Fibroblast of pulmonary artery (primary cell): ENCODE data around the gene POC1A.
"Not testable (repeated sequence)": the region's sequence is repeated elsewhere in the genome, so short reads cannot be mapped to it uniquely, and the experiment has no call there.

Experiments
- DNase-seq: peaks from one replicate; pipeline ENCODE4 v3.0.0-alpha.2; 2010; ENCODE audit warnings: low read depth
- H3K4me3 ChIP-seq: replicated peaks from 2 replicates; pipeline ENCODE4 v1.5.1; 2011; ENCODE audit warnings: low read depth, mild to moderate bottlenecking, control low read depth, low read length, moderate library complexity
- CTCF ChIP-seq: IDR thresholded peaks from 2 replicates; pipeline ENCODE4 v1.5.1; 2011; ENCODE audit warnings: mild to moderate bottlenecking, control low read depth, low read length, inconsistent platforms; ENCODE audit errors: missing control alignments

Gene POC1A

GRCh38 chr3:52049503-52049902 is 104.7 kb downstream of the POC1A start:
- H3K4me3 ChIP-seq, result no peak overlapping the region
- DNase-seq, result no peak
- TF ChIP-seq CTCF, result no peak

- no peak for DNase-seq
- no peak overlapping the region for H3K4me3 ChIP-seq
Observed at GRCh38 chr3:52047295-52047960, 106.8 kb downstream of the POC1A start.

DNA sequence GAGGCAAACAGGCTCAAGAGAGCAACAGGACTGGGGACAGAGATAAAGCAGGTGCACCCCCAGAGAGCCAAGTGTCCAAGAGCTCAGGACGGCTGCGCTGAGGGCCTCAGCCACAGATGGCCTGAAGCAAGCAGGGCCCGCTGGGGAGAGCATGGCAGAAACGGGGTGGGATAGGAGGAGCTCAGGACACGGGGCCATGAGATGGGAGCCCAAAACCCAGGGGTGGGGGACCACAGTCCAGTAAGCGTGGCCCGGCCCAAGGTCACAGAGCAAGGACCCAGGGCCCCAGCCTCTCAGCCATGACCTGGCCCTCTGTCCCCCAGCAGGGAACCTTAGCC is 107.4 kb downstream of the POC1A start:
- H3K4me3 ChIP-seq, result no peak overlapping the region
- DNase-seq, result no peak
- TF ChIP-seq CTCF, result no peak

More at GRCh38 chr3:52047295-52047960, 106.8 kb downstream of the POC1A start:
- no peak for TF ChIP-seq CTCF

DNA sequence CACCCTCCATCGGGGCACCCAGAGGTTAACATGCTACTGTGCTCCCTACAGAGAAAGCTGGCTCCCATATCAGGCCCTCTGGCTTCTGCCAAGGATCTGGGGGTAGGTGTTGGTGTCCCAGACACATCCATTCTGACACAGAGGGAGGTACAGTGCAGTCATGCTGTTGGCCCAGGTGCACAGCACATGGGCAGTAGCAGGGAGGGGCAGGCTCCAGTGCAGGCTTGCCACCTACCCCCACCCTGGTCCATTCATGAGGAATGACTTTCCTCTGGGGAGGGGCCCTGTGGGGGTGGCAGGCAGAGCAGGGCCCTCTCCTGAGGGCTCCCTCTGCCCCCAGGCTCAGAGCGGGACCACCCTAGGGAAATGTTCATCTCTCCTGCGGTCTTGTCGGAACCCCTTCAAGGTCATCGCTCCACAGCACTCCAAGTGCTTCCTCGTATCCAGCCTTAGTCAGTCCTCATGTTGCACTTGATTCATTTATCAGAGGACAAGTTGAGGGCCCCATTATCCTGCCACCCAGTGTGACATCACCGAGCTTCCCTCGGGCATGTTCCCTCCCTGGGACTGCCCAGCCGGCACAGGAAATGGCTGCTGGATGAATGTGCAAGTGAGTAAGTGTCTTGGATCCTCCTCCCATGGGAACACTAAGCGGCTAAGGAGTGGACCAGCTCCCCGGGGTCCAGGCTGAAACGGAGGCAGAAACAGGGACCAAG is 107.9 kb downstream of the POC1A start:
- no peak for TF ChIP-seq CTCF
- H3K4me3 ChIP-seq, result no peak overlapping the region
- peak; percentile 96 for DNase-seq

- no peak overlapping the region for H3K4me3 ChIP-seq
- no peak for TF ChIP-seq CTCF
- DNase-seq, result no peak
Observed at GRCh38 chr3:52044869-52045619, 109.2 kb downstream of the POC1A start.

GRCh38 chr3:52043750-52044149 is 110.5 kb downstream of the POC1A start:
- no peak for DNase-seq
- H3K4me3 ChIP-seq, result no peak overlapping the region
- TF ChIP-seq CTCF, result no peak

DNA sequence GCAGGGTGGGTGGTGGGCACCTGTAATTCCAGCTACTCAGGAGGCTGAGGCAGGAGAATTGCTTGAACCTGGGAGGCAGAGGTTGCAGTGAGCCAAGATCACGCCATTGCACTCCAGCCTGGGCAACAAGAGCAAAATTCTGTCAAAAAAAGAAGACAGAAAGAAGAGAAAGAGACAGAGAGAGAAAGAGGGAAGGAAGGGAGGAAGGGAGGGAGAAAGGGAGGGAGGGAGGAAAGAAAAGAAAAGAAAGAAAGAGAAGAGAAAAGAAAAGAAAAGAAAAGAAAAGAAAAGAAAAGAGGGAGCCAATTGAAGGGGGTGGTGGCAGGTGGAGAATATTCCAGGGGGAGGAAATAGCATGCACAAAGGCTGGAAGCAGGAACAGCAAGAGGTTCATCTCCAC is 111.2 kb downstream of the POC1A start:
- not testable (repeated sequence) for H3K4me3 ChIP-seq, DNase-seq
